ENCODE results near the gene KCNJ12. TPM values are rescaled to one million over a fixed set of nuclear protein-coding genes. Genes with fewer than 3 reads are reported as not detected.
"Not testable (repeated sequence)": the region's sequence is repeated elsewhere in the genome, so short reads cannot be mapped to it uniquely, and the experiment has no call there.

Gene KCNJ12
- total RNA-seq, 2 donors from 2014 or later, result not detected

DNA sequence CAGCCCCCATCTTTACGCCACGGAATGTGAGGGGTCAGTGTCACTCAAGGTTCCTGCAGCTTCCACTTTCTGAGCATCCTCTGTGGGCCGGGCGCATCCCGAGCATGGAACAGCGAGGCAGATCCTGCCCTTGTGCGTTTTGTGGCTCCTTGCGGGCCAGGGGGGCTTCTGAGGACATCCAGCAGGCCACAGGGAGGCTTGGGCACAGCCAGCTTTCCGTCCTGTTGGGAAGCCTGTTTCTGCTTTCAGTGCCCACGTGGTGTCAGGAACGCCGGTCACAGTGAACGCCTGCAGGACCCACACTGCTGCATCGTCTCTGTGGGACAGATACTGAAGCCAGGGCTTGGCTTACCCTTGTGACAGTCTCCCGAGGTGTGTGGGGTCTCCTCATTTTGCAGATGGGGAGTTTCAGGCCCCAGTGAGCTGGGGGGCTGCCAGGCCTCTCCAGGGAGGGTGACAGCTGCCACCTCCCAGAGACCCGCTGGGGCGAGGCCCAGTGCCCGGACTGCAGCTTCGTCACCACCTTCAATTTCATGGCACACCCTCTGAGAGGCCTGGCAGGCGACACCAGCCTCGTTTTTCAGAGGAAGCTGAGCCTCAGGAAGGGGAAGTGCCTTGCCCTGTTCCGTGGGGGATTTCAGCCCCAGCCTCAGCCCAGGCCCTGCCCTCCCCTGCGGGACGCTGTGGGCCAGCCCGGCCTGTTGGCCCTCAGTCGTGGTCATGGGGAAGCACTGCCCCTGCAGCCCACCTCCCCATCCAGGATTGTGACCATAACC, 29.0 kb downstream of the KCNJ12 start:
- H3K36me3 Mint-ChIP-seq (ENCODE audit: insufficient read depth in 2 of 2); ATAC-seq (replicated peaks in 1 of 2); H3K4me3 Mint-ChIP-seq; H3K4me1 Mint-ChIP-seq (ENCODE audit: low read depth); H3K27me3 Mint-ChIP-seq (ENCODE audit: low read depth); H3K27ac Mint-ChIP-seq; H3K9me3 Mint-ChIP-seq; DNase-seq: not testable (repeated sequence)

DNA sequence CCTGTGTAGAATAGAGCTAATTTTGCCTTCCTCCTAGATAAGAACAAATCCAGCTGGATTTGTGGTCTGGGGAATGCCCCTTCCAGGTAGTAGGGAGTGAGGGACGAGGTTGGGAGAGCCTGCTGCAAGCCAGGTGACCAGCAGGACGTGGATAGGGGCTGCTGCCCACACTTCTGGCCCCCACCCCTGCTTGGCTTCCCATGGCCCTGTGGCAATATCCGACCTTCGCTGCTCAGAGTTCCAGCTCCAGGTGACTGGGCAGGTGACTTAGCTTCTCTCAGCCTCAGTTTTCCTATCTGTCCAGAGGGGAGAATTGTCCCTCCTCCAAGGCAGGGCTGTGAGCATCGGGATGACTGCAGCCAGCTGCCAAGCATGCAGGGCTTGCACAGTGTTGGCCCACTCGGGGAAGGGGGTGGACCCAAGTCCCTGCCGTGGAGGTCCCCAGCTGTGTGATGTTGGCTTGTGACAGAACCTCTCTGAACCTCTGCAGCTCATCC, 29.8 kb downstream of the KCNJ12 start:
- H3K36me3 Mint-ChIP-seq (ENCODE audit: insufficient read depth in 2 of 2); H3K27me3 Mint-ChIP-seq (ENCODE audit: low read depth); H3K4me1 Mint-ChIP-seq (ENCODE audit: low read depth); DNase-seq; H3K9me3 Mint-ChIP-seq; H3K4me3 Mint-ChIP-seq; H3K27ac Mint-ChIP-seq; ATAC-seq (replicated peaks in 1 of 2): not testable (repeated sequence)

DNA sequence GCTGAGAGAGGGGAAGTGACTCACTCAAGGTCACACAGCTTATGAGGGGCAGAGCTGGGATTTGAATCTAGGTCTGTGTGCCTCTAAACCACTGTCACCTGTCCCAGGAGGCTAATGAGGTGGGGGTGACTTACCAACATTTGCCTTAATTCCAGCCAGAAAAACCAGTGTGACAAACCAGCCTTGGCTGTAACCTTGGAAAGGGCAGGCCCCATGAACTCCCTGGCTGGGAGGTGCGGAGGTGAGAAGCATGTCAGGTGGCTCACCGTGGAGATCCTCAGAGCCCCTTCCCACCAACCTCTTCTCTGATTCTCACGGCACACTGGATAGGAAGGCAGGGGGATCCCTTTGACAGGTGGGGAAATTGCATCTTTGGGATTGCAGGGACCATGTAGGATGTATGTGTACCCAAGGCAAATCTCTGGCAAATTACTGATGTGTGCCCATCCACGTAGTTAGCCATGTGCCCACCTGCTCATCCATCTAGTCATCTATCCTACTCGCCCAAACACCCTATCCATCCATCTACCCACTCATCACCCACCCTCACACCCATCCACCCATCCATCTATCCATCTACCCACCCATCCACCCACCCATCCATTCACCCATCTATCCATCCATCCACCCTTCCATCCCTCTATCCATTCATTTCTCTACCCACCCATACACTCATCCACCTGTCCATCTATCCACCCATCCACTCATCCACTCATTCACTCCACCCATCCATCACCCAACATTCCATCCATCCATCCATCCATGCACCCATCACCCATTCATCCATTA, 30.7 kb downstream of the KCNJ12 start:
- not testable (repeated sequence) for H3K27me3 Mint-ChIP-seq (ENCODE audit: low read depth); H3K4me3 Mint-ChIP-seq; H3K36me3 Mint-ChIP-seq (ENCODE audit: insufficient read depth in 2 of 2); ATAC-seq (replicated peaks in 1 of 2); H3K27ac Mint-ChIP-seq; H3K4me1 Mint-ChIP-seq (ENCODE audit: low read depth); DNase-seq; H3K9me3 Mint-ChIP-seq

DNA sequence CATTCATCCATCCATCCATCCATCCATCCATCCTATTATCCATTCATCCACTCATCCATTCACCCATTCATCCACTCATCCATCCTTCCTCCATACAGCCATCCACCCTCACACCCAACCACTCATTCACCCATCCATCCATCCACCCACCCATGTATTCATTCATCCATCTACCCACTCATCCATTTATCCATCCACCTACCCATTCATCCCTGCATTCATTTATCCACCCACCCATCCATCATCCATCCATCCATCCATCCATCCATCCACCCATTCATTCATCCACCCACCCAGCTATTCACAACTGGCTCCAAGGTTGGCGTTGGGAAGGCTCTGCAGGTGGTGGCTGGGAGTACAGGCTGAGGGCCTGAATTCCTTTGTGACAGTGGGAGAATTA, 31.6 kb downstream of the KCNJ12 start:
- H3K36me3 Mint-ChIP-seq (ENCODE audit: insufficient read depth in 2 of 2); H3K4me3 Mint-ChIP-seq; ATAC-seq (replicated peaks in 1 of 2); H3K9me3 Mint-ChIP-seq; H3K27me3 Mint-ChIP-seq (ENCODE audit: low read depth); DNase-seq; H3K27ac Mint-ChIP-seq; H3K4me1 Mint-ChIP-seq (ENCODE audit: low read depth): not testable (repeated sequence)

DNA sequence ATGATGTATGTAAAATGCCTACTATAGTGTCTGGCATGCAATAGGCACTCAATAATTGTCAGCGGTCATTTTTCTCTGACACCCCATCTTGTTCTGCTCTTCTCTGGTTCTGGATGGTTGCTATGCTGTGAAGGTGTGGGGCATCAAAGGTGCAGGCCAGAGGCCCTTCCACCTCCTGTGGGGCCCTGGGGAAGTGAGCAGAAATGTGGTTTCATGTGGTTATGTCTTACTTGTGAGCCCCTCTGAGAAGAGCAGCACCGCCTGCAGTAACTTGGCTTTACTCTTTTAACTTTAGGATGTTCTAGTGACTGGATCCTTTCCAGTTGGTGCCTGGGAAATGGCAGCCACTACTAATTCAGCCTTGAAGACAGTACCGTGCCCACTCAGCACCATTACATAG, 32.1 kb downstream of the KCNJ12 start:
- not testable (repeated sequence) for H3K36me3 Mint-ChIP-seq (ENCODE audit: insufficient read depth in 2 of 2); DNase-seq; H3K27me3 Mint-ChIP-seq (ENCODE audit: low read depth); ATAC-seq (replicated peaks in 1 of 2); H3K9me3 Mint-ChIP-seq; H3K4me1 Mint-ChIP-seq (ENCODE audit: low read depth); H3K27ac Mint-ChIP-seq; H3K4me3 Mint-ChIP-seq

DNA sequence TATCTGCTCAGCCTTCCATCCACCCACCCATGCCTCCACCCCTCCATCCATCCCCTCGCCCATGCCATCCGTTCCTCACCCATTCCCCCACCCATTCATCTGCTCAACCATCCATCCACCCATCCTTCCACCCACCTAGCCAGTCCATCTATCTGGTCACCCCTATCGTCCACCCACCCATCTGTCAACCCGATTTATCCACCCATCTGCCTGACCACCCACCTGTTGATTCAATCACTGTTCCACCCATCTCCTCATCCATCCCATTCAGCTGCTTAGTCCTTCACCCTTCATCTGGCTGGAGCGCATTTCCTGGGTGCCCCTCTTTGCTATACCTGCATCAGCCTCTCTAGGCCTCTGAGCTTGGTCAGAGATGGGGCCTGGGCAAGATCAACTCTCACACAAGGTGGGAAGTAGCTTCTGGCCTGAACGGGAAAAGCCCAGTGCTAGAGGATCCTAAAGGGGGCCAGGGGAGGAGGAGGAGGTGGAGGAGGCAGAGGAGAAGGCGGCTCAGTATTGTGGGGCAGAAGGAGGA, 32.7 kb downstream of the KCNJ12 start:
- H3K27ac Mint-ChIP-seq; H3K4me1 Mint-ChIP-seq (ENCODE audit: low read depth); H3K9me3 Mint-ChIP-seq; H3K36me3 Mint-ChIP-seq (ENCODE audit: insufficient read depth in 2 of 2); ATAC-seq (replicated peaks in 1 of 2); DNase-seq; H3K27me3 Mint-ChIP-seq (ENCODE audit: low read depth); H3K4me3 Mint-ChIP-seq: not testable (repeated sequence)

DNA sequence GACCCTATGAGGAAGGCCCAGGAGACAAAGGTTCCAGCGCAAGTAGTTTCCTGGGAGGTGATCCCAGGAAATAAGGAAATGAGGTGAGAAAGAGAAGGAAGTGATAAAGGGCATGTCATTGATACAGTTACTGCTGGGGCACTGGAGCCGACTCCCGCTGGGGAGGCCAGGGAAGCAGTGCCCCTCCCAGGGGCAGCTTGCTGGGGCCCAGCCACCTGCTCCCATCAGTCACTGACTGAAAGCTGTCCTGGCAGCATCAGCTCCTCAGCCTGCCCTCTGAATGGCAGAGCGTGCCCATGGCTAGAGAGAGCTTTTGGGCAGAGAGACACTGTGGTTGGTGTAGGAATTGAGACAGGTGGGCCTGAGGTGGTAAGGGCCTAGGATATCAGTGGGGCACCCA, 33.2 kb downstream of the KCNJ12 start:
- ATAC-seq (replicated peaks in 1 of 2); DNase-seq; H3K27me3 Mint-ChIP-seq (ENCODE audit: low read depth); H3K27ac Mint-ChIP-seq; H3K4me3 Mint-ChIP-seq; H3K4me1 Mint-ChIP-seq (ENCODE audit: low read depth); H3K36me3 Mint-ChIP-seq (ENCODE audit: insufficient read depth in 2 of 2); H3K9me3 Mint-ChIP-seq: not testable (repeated sequence)

DNA sequence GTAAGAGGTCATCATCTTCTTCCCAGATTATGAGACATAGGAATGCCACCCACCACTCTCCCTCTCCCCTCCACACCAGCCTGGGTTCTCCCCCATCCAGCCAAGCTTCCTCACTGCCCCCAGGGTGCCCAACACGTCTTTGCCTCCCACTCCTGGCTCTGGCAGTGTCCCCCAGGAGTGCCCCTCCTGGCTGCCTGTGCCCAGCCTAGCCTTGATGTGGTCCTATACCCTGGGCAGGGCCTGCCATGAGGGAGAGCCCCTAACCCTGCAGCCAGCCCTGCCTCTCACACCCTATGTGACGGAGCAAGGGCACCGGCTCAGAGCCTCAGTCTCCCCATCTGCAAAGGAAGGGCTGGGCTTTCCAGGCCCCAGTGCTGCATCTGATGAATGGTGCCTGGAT, 33.8 kb downstream of the KCNJ12 start:
- H3K27ac Mint-ChIP-seq; H3K4me1 Mint-ChIP-seq (ENCODE audit: low read depth); H3K36me3 Mint-ChIP-seq (ENCODE audit: insufficient read depth in 2 of 2); H3K4me3 Mint-ChIP-seq; ATAC-seq (replicated peaks in 1 of 2); DNase-seq; H3K9me3 Mint-ChIP-seq; H3K27me3 Mint-ChIP-seq (ENCODE audit: low read depth): not testable (repeated sequence)

DNA sequence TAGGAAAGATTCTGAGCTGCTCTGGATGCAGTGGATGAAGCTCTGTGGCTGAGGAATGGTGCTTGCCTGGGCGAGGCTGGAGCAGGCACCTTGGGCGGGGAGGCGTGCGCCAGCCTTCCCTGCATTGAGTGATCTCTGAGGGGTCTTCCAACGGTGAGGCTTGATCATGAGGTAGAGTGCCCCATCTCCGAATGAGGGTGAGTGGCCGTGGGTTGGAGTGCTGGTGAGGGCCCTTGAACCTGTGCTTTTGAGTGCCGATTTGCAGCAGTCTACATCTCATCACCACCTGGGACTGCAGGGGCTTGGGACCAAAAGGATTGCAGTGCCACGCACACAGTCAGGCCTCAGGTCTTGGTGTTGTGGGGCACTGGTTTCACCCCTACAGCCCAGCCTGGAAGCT, 34.2 kb downstream of the KCNJ12 start:
- ATAC-seq (replicated peaks in 1 of 2); H3K36me3 Mint-ChIP-seq (ENCODE audit: insufficient read depth in 2 of 2); H3K9me3 Mint-ChIP-seq; H3K27ac Mint-ChIP-seq; H3K4me3 Mint-ChIP-seq; H3K27me3 Mint-ChIP-seq (ENCODE audit: low read depth); H3K4me1 Mint-ChIP-seq (ENCODE audit: low read depth); DNase-seq: not testable (repeated sequence)

DNA sequence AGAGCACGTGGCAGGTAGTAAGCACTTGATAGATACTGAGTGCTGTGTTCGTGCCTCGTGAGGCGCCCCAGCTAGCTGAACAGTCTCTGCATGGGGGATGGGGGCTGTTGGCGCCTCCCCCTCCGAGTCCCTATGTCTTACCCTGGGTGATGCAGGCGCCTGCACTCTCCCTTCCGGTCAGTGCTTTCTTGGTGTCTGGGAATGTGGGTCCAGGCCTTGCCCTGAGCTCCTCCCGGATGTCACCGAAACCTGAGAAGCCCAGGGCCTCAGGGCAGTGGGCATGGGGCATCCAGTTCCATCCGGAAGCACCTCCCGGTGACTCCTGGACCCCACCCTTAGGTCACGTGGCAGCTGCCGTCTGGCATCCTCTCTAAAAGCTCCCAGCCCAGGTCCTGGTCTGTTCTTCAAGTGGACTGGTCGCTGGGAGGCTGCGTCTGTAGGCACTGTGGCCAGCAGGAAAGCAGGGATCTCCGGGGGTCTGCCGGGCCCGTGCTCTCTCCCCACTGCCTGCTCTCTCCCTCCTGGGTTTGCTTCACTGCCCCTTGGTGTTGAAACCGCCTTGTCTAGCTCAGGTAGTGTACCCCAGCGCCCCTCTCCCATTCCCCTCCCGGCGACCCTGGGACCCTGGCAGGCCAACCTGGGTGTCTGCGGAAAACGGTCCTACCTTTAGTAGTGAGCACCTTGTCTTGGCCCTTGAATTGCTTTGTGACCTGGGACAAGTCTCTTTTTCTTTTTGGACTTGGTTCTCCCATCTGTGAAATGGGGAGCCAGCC, 34.9 kb downstream of the KCNJ12 start:
- H3K36me3 Mint-ChIP-seq (ENCODE audit: insufficient read depth in 2 of 2); ATAC-seq (replicated peaks in 1 of 2); H3K27ac Mint-ChIP-seq; H3K4me1 Mint-ChIP-seq (ENCODE audit: low read depth); H3K9me3 Mint-ChIP-seq; DNase-seq; H3K4me3 Mint-ChIP-seq; H3K27me3 Mint-ChIP-seq (ENCODE audit: low read depth): not testable (repeated sequence)

DNA sequence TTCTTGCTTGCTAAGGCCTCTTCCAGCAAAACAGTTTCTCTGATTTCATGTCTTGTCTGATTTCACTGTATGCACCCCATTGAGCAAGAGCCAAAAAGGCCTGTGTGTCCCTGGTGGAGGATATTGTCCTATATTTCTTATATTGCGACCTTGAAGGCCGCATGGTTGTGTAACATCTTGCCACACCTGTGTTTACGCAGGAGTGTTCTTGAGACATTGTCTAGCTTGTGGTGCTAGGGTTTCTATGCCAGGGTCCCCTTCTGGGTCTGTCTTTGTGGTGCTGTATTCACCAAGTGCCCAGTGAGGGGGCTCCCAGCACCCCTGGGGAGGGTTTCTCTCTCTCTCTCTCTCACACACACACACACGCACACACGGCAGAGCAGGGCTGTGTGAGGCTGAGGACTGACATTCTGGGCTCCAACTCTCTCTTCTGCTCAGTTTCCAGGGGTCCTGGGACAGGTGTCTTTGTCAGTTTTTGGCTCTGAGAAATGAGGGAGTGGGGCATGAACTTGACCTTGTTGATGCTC, 35.6 kb downstream of the KCNJ12 start:
- not testable (repeated sequence) for ATAC-seq (replicated peaks in 1 of 2); H3K4me3 Mint-ChIP-seq; H3K4me1 Mint-ChIP-seq (ENCODE audit: low read depth); H3K27me3 Mint-ChIP-seq (ENCODE audit: low read depth); H3K36me3 Mint-ChIP-seq (ENCODE audit: insufficient read depth in 2 of 2); H3K27ac Mint-ChIP-seq; H3K9me3 Mint-ChIP-seq; DNase-seq

DNA sequence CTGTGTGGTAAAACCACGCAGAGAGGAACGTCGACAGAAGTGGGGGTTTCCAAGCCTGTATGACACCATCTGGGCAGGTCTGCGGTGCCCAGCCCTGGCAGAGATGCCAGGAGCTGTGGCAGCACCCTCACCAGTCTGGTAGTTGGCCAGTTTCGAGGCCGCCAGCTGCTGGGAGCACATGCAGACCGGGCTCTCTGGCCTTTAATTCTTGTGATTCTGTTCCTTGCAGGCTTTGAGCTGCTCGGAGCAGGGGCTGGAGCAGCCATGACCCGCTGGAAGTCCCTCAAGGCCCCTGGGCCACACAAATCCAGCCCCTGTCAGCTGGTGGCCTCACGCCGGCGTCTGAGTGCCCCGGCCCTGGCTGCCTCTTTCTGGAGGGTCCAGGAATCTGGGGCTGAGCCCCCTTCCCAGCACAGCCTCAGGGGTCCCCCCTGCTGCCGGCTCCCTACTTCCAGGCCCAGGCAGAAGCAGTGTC, 36.1 kb downstream of the KCNJ12 start:
- H3K27me3 Mint-ChIP-seq (ENCODE audit: low read depth); DNase-seq; H3K36me3 Mint-ChIP-seq (ENCODE audit: insufficient read depth in 2 of 2); H3K27ac Mint-ChIP-seq; H3K9me3 Mint-ChIP-seq; H3K4me1 Mint-ChIP-seq (ENCODE audit: low read depth); H3K4me3 Mint-ChIP-seq: not testable (repeated sequence)
- ATAC-seq (replicated peaks in 1 of 2), result peak in 1 of 2 donors; percentile 37
